Endothelial cell of umbilical vein (primary cell): Measurements from ENCODE around the gene SKAP1. TPM values are rescaled to one million over a fixed set of nuclear protein-coding genes. Genes with fewer than 3 reads are reported as not detected.

Experiments used
- BruUV-seq: library from RNA; stranded (reverse); fragments of 400-500 nt; replicated peaks from 2 replicates; lab custom pipeline; 2021; lab: Mats Ljungman, UMichigan
- CTCF ChIA-PET: fragments of 300-600, 350-600 bp; sonication (Branson Sonifier 250); formaldehyde crosslinking; loops from one replicate; lab custom pipeline; 2021; ENCODE audit warnings: antibody characterized with exemption, inconsistent platforms; lab: Charles Lee
- POLR2A ChIA-PET: fragments of 300-600, 350-600 bp; sonication (Branson Sonifier 250); formaldehyde crosslinking; loops from one replicate; lab custom pipeline; 2021; ENCODE audit warnings: antibody characterized with exemption, inconsistent platforms; lab: Charles Lee
- DNase-seq: peaks from one replicate; pipeline ENCODE4 v3.0.0-alpha.2; 2011; ENCODE audit warnings: low read depth, low spot score
- FAIRE-seq: peaks from 2 replicates; lab custom pipeline; 2011; peaks lifted over from hg19 to GRCh38; lab: Jason Lieb, UNC
- H2AFZ ChIP-seq: 2 replicates; pipeline ENCODE4 v1.6.0; 2012; ENCODE audit warnings: low read depth, low read length, control low read depth, inconsistent platforms
- H3K27ac ChIP-seq: 2 replicates; pipeline ENCODE4 v1.5.1; 2011; ENCODE audit warnings: low read depth, mild to moderate bottlenecking, control low read depth, low read length, moderate library complexity; ENCODE audit not compliant: insufficient read depth
- H3K27me3 ChIP-seq, 2 experiments: 2 replicates each; pipeline versions ENCODE4 v1.6.0 to v1.6.1; 2011; ENCODE audit warnings: low read length in 2 of 2, mixed read lengths in 1 of 2; ENCODE audit not compliant: control insufficient read depth in 2 of 2, insufficient read depth in 2 of 2
- H3K36me3 ChIP-seq, 2 experiments: 2 replicates in 1 of 2; 3 replicates in 1 of 2; pipeline ENCODE4 v1.5.1; 2011; ENCODE audit warnings: low read length in 2 of 2, mild to moderate bottlenecking in 1 of 2, moderate library complexity in 1 of 2; ENCODE audit not compliant: control insufficient read depth in 2 of 2, insufficient read depth in 2 of 2; ENCODE audit errors: extremely low read depth in 1 of 2
- H3K4me1 ChIP-seq: 3 replicates; pipeline ENCODE4 v1.5.1; 2011; ENCODE audit warnings: mild to moderate bottlenecking, low read length; ENCODE audit not compliant: control insufficient read depth, insufficient read depth; ENCODE audit errors: extremely low read depth
- H3K4me2 ChIP-seq: 2 replicates; pipeline ENCODE4 v1.6.1; 2011; ENCODE audit warnings: low read length, control low read depth, mixed read lengths; ENCODE audit not compliant: insufficient read depth
- H3K4me3 ChIP-seq, 3 experiments: fragments of 200-600 bp in 1 of 3; sonication (generic), shearing (Covaris generic) in 1 of 3; replicated peaks in 1 of 3; 2 replicates each; pipeline ENCODE4 v1.5.1; 2011 to 2016; ENCODE audit warnings: control low read depth in 3 of 3, low read length in 3 of 3, mild to moderate bottlenecking in 2 of 3, inconsistent platforms in 1 of 3, low read depth in 1 of 3, moderate library complexity in 1 of 3; ENCODE audit not compliant: insufficient read depth in 1 of 3
- H3K79me2 ChIP-seq: 2 replicates; pipeline ENCODE4 v1.6.0; 2012; ENCODE audit warnings: low read length, inconsistent platforms; ENCODE audit not compliant: control insufficient read depth, insufficient read depth
- H3K9ac ChIP-seq: replicated peaks from 2 replicates; pipeline ENCODE3; 2011; ENCODE audit warnings: low read length, control low read depth; ENCODE audit not compliant: insufficient read depth; ENCODE audit errors: extremely low read depth
- H3K9me1 ChIP-seq: replicated peaks from 3 replicates; pipeline ENCODE4 v1.6.0; 2011; ENCODE audit warnings: mild to moderate bottlenecking, low read length; ENCODE audit not compliant: control insufficient read depth, insufficient read depth; ENCODE audit errors: extremely low read depth
- H3K9me3 ChIP-seq: replicated peaks from 2 replicates; pipeline ENCODE4 v1.5.1; 2012; ENCODE audit warnings: low read length, inconsistent platforms; ENCODE audit not compliant: control insufficient read depth, insufficient read depth
- H4K20me1 ChIP-seq: replicated peaks from 2 replicates; pipeline ENCODE3; 2011; ENCODE audit warnings: mild to moderate bottlenecking, low read length; ENCODE audit not compliant: control insufficient read depth, insufficient read depth; ENCODE audit errors: extremely low read depth
- CTCF ChIP-seq, 2 donors: IDR thresholded peaks; 1 replicate in 1 of 2; 2 replicates in 1 of 2; pipeline ENCODE4 v1.5.1; 2011; ENCODE audit warnings: low read length in 2 of 2, mild to moderate bottlenecking in 2 of 2, moderate library complexity in 2 of 2, control low read depth in 1 of 2, inconsistent platforms in 1 of 2, low read depth in 1 of 2; ENCODE audit not compliant: insufficient read depth in 1 of 2; ENCODE audit errors: extremely low read depth in 1 of 2
- EZH2 ChIP-seq: IDR thresholded peaks from 2 replicates; pipeline ENCODE4 v1.6.1; 2012; ENCODE audit warnings: borderline replicate concordance, low read depth, mild to moderate bottlenecking, moderate library complexity, low read length, inconsistent platforms; ENCODE audit not compliant: severe bottlenecking
- FOS ChIP-seq: IDR thresholded peaks from 2 replicates; pipeline ENCODE4 v1.6.1; 2011; ENCODE audit warnings: mild to moderate bottlenecking, low read length, moderate library complexity, borderline replicate concordance; ENCODE audit not compliant: insufficient read depth
- GATA2 ChIP-seq: IDR thresholded peaks from 2 replicates; pipeline ENCODE4 v1.7.0; 2011; ENCODE audit warnings: low read depth, mild to moderate bottlenecking, moderate library complexity, mixed read lengths, low read length; ENCODE audit not compliant: insufficient read length, insufficient read depth
- JUN ChIP-seq: IDR thresholded peaks from 2 replicates; pipeline ENCODE4 v1.6.1; 2011; ENCODE audit warnings: borderline replicate concordance, low read depth; ENCODE audit not compliant: insufficient read length, insufficient read depth
- MYC ChIP-seq: IDR thresholded peaks from one replicate; pipeline ENCODE4 v1.6.1; 2011; ENCODE audit warnings: mild to moderate bottlenecking, low read depth, low read length
- POLR2A ChIP-seq: IDR thresholded peaks from 2 replicates; pipeline ENCODE4 v1.6.1; 2012; ENCODE audit warnings: low read depth, mild to moderate bottlenecking, control low read depth, low read length
- POLR2AphosphoS5 ChIP-seq: IDR thresholded peaks from 2 replicates; pipeline ENCODE4 v1.6.1; 2012; ENCODE audit warnings: low read depth, mild to moderate bottlenecking, control low read depth, low read length, moderate library complexity; ENCODE audit not compliant: insufficient read depth
- dilution Hi-C: fragments of 300-500 bp; cut with MboI; formaldehyde crosslinking; loops from one replicate; pipeline ENCODE4 v1.15.0; 2019; ENCODE audit warnings: low sequenced_read_pairs; ENCODE audit not compliant: extremely low pct_ligation_motif_present
- intact Hi-C: fragments of 100-400 bp; cut with micrococcal nuclease; formaldehyde crosslinking; loops from one replicate; pipeline ENCODE4 v1.10.0; 2022
- polyA plus RNA-seq, 4 experiments: library from polyadenylated mRNA; depleted of rRNA in 3 of 4; stranded (reverse) in 3 of 4; unstranded in 1 of 4; fragments of >200 nt; gene quantifications; 2 replicates each; pipeline versions ENCODE4 v1.2.1 to v1.2.3, GENCODE V29; 2011 to 2012; ENCODE audit warnings: missing spikeins in 1 of 4
- total RNA-seq: library from RNA; stranded (reverse); gene quantifications from 2 replicates; pipeline ENCODE4 v1.2.3, GENCODE V29; 2021
- TF ChIP-seq, protein P1 (sequence below): IDR thresholded peaks from 2 replicates; pipeline ENCODE4 v1.6.1; 2011; ENCODE audit not compliant: insufficient read depth, insufficient read length

SKAP1 gene
- total and polyA plus RNA-seq, 2 donors (not counting 3 experiments of a cell fraction or from before 2014, with no cell fraction given) = 0.75 TPM; not detected in 1

- BruUV-seq = no TSS peak
- intact Hi-C loops = loop anchor here (10.0 kb wide), 1 partner anchor 306 kb away; no protein-coding TSS in a partner anchor
- H2AFZ ChIP-seq = no peak overlapping the region
- no peak overlapping the region for H3K9ac ChIP-seq
- H3K79me2 ChIP-seq = no peaks in the 10 kb centered on the region
- no peak for FAIRE-seq
- POLR2A ChIA-PET = no interaction called here
- no peak for DNase-seq
- dilution Hi-C loops = no loop called here
- no peak overlapping the region for H3K4me3 ChIP-seq
- H4K20me1 ChIP-seq = no peaks in the 10 kb centered on the region
- TF ChIP-seq, protein P1, sequence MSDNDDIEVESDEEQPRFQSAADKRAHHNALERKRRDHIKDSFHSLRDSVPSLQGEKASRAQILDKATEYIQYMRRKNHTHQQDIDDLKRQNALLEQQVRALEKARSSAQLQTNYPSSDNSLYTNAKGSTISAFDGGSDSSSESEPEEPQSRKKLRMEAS = no peak
- no peaks in the 10 kb centered on the region for H3K36me3 ChIP-seq
- no peak overlapping the region for H3K4me2 ChIP-seq
- no peaks in the 10 kb centered on the region for H3K9me1 ChIP-seq
- H3K27ac ChIP-seq = no peak overlapping the region
- no peaks in the 10 kb centered on the region for H3K27me3 ChIP-seq
- CTCF ChIA-PET = interaction anchor here (1.0 to 2.3 kb wide), 9 partner anchors 9 to 115 kb away, joined by 3 to 10 read pairs (median 5); no protein-coding TSS in a partner anchor
- no peaks in the 10 kb centered on the region for H3K4me1 ChIP-seq
- H3K9me3 ChIP-seq = no peaks in the 10 kb centered on the region
These were observed 99.1 kb downstream of the SKAP1 start for GRCh38 chr17:48330887-48331286.

- intact Hi-C loops = loop anchor here (10.0 kb wide), 1 partner anchor 306 kb away; no protein-coding TSS in a partner anchor
- Histone ChIP-seq H3K9me3 (no peaks in the 10 kb centered on the region), H4K20me1 (no peaks in the 10 kb centered on the region), H3K79me2 (no peaks in the 10 kb centered on the region), H2AFZ (no peak overlapping the region), H3K27ac (no peak overlapping the region), H3K27me3 (no peaks in the 10 kb centered on the region), H3K4me3 (no peak overlapping the region), H3K36me3 (no peaks in the 10 kb centered on the region), H3K9me1 (no peaks in the 10 kb centered on the region), H3K4me1 (no peaks in the 10 kb centered on the region), H3K9ac (no peak overlapping the region), H3K4me2 (no peak overlapping the region)
- DNase-seq (no peak), FAIRE-seq (no peak)
- CTCF ChIA-PET = interaction anchor here (0.6 to 2.3 kb wide), 9 partner anchors 8 to 160 kb away, joined by 3 to 10 read pairs (median 5); no protein-coding TSS in a partner anchor
- POLR2A ChIA-PET = no interaction called here
- dilution Hi-C loops = no loop called here
- no TSS peak for BruUV-seq
- TF ChIP-seq POLR2AphosphoS5 (no peak), POLR2A (no peak), FOS (no peak), JUN (no peak), CTCF (IDR thresholded peaks at IDR 0.05; ENCODE audit: extremely low read depth in 1 of 2, insufficient read depth in 1 of 2, low read depth in 1 of 2, low read length in 2 of 2) (no peak), MYC (no peak), EZH2 (no peak), GATA2 (no peak)
- TF ChIP-seq, protein P1 = no peak
These were observed 99.6 kb downstream of the SKAP1 start for GRCh38 chr17:48330421-48330820.
